OCI-LY3 (cell line): Measurements from ENCODE around the gene WWP2.

Experiments used
- CTCF ChIP-seq: fragments of 200-600, 300-600 bp; sonication (generic); IDR thresholded peaks from 2 replicates; pipeline ENCODE4 v1.5.1; 2014; ENCODE audit warnings: antibody characterized with exemption, low read length, low read depth
- EZH2phosphoT487 ChIP-seq: fragments of 200-600 bp; shearing (Covaris generic); IDR thresholded peaks from 2 replicates; pipeline ENCODE4 v1.6.1; 2018; ENCODE audit warnings: antibody characterized with exemption, mixed run types, low read depth

- TF ChIP-seq CTCF (no peak), EZH2phosphoT487 (no peak)
Measured at GRCh38 chr16:69845181-69845580, 83.0 kb downstream of the WWP2 start.
